ENCODE results near the gene UBE3A.

GRCh38 chr15:25464784-25465183 is 26.0 kb upstream of the UBE3A start:
- no peak for TF ChIP-seq EP300 (IDR thresholded peaks at IDR 0.05)
- TF ChIP-seq, protein P1, sequence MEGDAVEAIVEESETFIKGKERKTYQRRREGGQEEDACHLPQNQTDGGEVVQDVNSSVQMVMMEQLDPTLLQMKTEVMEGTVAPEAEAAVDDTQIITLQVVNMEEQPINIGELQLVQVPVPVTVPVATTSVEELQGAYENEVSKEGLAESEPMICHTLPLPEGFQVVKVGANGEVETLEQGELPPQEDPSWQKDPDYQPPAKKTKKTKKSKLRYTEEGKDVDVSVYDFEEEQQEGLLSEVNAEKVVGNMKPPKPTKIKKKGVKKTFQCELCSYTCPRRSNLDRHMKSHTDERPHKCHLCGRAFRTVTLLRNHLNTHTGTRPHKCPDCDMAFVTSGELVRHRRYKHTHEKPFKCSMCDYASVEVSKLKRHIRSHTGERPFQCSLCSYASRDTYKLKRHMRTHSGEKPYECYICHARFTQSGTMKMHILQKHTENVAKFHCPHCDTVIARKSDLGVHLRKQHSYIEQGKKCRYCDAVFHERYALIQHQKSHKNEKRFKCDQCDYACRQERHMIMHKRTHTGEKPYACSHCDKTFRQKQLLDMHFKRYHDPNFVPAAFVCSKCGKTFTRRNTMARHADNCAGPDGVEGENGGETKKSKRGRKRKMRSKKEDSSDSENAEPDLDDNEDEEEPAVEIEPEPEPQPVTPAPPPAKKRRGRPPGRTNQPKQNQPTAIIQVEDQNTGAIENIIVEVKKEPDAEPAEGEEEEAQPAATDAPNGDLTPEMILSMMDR (IDR thresholded peaks at IDR 0.05): no peak
- no peak for TF ChIP-seq POLR2AphosphoS5 (IDR thresholded peaks at IDR 0.05)
- TF ChIP-seq POLR2A (IDR thresholded peaks at IDR 0.05; ENCODE audit: low read depth): no peak

Data from esophagus muscularis mucosa (tissue), 4 donors.